CD14-positive monocyte (primary cell): ENCODE data around the gene TBX6. TPM values are rescaled to one million over a fixed set of nuclear protein-coding genes. Genes with fewer than 3 reads are reported as not detected.
A peak's percentile ranks its signal among the peaks of the same experiment; 100 is the strongest.

Source experiments
- DNase-seq, 3 donors: peaks; one replicate each; pipeline ENCODE4 v3.0.0-alpha.2; 2011 to 2022
- H2AFZ ChIP-seq: 2 replicates; pipeline ENCODE4 v1.6.0; 2012; ENCODE audit warnings: mild to moderate bottlenecking, low read depth, low read length, inconsistent platforms; ENCODE audit not compliant: insufficient read depth, poor library complexity, severe bottlenecking
- H3K27ac ChIP-seq, 2 donors: 1 replicate in 1 of 2; 2 replicates in 1 of 2; pipeline ENCODE4 v1.5.1; 2012 to 2013; ENCODE audit warnings: low read length in 2 of 2, control low read depth in 1 of 2, inconsistent platforms in 1 of 2, low read depth in 1 of 2, mild to moderate bottlenecking in 1 of 2
- H3K27me3 ChIP-seq, 2 donors: one replicate each; pipeline versions ENCODE4 v1.6.0 to v1.6.1; 2011 to 2013; ENCODE audit warnings: low read length in 2 of 2; ENCODE audit not compliant: control insufficient read depth in 2 of 2, insufficient read depth in 2 of 2
- H3K36me3 ChIP-seq, 2 donors: replicated peaks in 1 of 2; 1 replicate in 1 of 2; 2 replicates in 1 of 2; pipeline versions ENCODE4 v1.5.1 to v1.6.1; 2012 to 2013; ENCODE audit warnings: low read length in 2 of 2, control low read depth in 1 of 2, inconsistent platforms in 1 of 2, mild to moderate bottlenecking in 1 of 2; ENCODE audit not compliant: insufficient read depth in 2 of 2, control insufficient read depth in 1 of 2
- H3K4me1 ChIP-seq, 2 donors: 1 replicate in 1 of 2; 2 replicates in 1 of 2; pipeline versions ENCODE4 v1.5.1 to v1.6.1; 2012 to 2013; ENCODE audit warnings: low read length in 2 of 2, control low read depth in 1 of 2, inconsistent platforms in 1 of 2, mild to moderate bottlenecking in 1 of 2, moderate library complexity in 1 of 2; ENCODE audit not compliant: insufficient read depth in 2 of 2, control insufficient read depth in 1 of 2
- H3K4me2 ChIP-seq: replicated peaks from 2 replicates; pipeline ENCODE3; 2012; ENCODE audit warnings: low read length, moderate library complexity, mild to moderate bottlenecking; ENCODE audit not compliant: poor library complexity, severe bottlenecking; ENCODE audit errors: extremely low read depth
- H3K4me3 ChIP-seq, 3 experiments: fragments of 200-600 bp in 1 of 3; sonication (generic) in 1 of 3; replicated peaks in 1 of 3; 1 replicate in 2 of 3; 2 replicates in 1 of 3; pipeline ENCODE4 v1.5.1; 2011 to 2013; ENCODE audit warnings: low read length in 3 of 3, mild to moderate bottlenecking in 3 of 3, control low read depth in 2 of 3, low read depth in 2 of 3, inconsistent platforms in 1 of 3, moderate library complexity in 1 of 3
- H3K79me2 ChIP-seq: 2 replicates; pipeline ENCODE4 v1.6.0; 2012; ENCODE audit warnings: mild to moderate bottlenecking, control low read depth, inconsistent platforms, low read length, moderate library complexity; ENCODE audit not compliant: insufficient read depth
- H3K9ac ChIP-seq: 2 replicates; pipeline ENCODE4 v1.6.0; 2017; ENCODE audit warnings: low read length, mild to moderate bottlenecking; ENCODE audit not compliant: insufficient read depth, poor library complexity, severe bottlenecking
- H3K9me3 ChIP-seq, 2 donors: replicated peaks in 1 of 2; 1 replicate in 1 of 2; 2 replicates in 1 of 2; pipeline versions ENCODE4 v1.5.1 to v1.6.1; 2012 to 2013; ENCODE audit warnings: low read length in 2 of 2, control low read depth in 1 of 2; ENCODE audit not compliant: control insufficient read depth in 1 of 2, insufficient read depth in 1 of 2
- H4K20me1 ChIP-seq: 2 replicates; pipeline ENCODE4 v1.6.0; 2012; ENCODE audit warnings: mild to moderate bottlenecking, low read length, control low read depth, moderate library complexity; ENCODE audit not compliant: insufficient read depth
- H3K27ac Mint-ChIP-seq, 7 donors: one replicate each; pipeline ENCODE4 v1.8.0; 2020; ENCODE audit warnings: mild to moderate bottlenecking in 7 of 7, mixed read lengths in 7 of 7, moderate library complexity in 6 of 7, inconsistent platforms in 2 of 7
- H3K27me3 Mint-ChIP-seq, 3 donors: one replicate each; pipeline ENCODE4 v1.8.0; 2021 to 2022; ENCODE audit warnings: low read depth in 3 of 3, mild to moderate bottlenecking in 3 of 3, mixed read lengths in 3 of 3, moderate library complexity in 3 of 3, inconsistent platforms in 1 of 3
- H3K36me3 Mint-ChIP-seq, 2 donors: one replicate each; pipeline ENCODE4 v1.8.0; 2020; ENCODE audit warnings: mixed read lengths in 2 of 2, inconsistent platforms in 1 of 2, mild to moderate bottlenecking in 1 of 2
- H3K4me1 Mint-ChIP-seq: one replicate; pipeline ENCODE4 v1.8.0; 2020; ENCODE audit warnings: mild to moderate bottlenecking, mixed read lengths
- H3K4me3 Mint-ChIP-seq, 2 donors: one replicate each; pipeline ENCODE4 v1.8.0; 2020; ENCODE audit warnings: mild to moderate bottlenecking in 2 of 2, mixed read lengths in 2 of 2, moderate library complexity in 1 of 2
- H3K9me3 Mint-ChIP-seq, 7 donors: one replicate each; pipeline ENCODE4 v1.8.0; 2020 to 2022; ENCODE audit warnings: mixed read lengths in 7 of 7, mild to moderate bottlenecking in 6 of 7, moderate library complexity in 6 of 7, inconsistent platforms in 2 of 7
- WGBS: methylation state at CpG from one replicate; pipeline ENCODE4 v1.1.5; 2013; ENCODE audit warnings: missing lambda C conversion rate; ENCODE audit not compliant: insufficient coverage; 5-methylcytosine and 5-hydroxymethylcytosine counted together
- intact Hi-C, 2 donors: fragments of 100-400 bp; cut with micrococcal nuclease; formaldehyde crosslinking; loops; one replicate each; pipeline versions ENCODE4 v1.15.0 to v1.15.1; 2023
- polyA plus RNA-seq, 3 donors: library from polyadenylated mRNA; depleted of rRNA in 1 of 3; unstranded in 2 of 3; stranded (reverse) in 1 of 3; fragments of 300-500 nt in 2 of 3; fragments of >200 nt in 1 of 3; fragmentation: Illumina TruSeq in 2 of 3; gene quantifications; 1 replicate in 2 of 3; 2 replicates in 1 of 3; pipeline ENCODE4 v1.2.3, GENCODE V29; 2012 to 2021
- TF ChIP-seq, protein P1 (sequence below): fragments of 200-600 bp; IDR thresholded peaks from one replicate; pipeline ENCODE4 v1.8.0; 2022; ENCODE audit warnings: antibody characterized with exemption, mild to moderate bottlenecking

Gene TBX6
- polyA plus RNA-seq, 3 donors = 0.10 to 0.65 (median 0.11) TPM

DNA sequence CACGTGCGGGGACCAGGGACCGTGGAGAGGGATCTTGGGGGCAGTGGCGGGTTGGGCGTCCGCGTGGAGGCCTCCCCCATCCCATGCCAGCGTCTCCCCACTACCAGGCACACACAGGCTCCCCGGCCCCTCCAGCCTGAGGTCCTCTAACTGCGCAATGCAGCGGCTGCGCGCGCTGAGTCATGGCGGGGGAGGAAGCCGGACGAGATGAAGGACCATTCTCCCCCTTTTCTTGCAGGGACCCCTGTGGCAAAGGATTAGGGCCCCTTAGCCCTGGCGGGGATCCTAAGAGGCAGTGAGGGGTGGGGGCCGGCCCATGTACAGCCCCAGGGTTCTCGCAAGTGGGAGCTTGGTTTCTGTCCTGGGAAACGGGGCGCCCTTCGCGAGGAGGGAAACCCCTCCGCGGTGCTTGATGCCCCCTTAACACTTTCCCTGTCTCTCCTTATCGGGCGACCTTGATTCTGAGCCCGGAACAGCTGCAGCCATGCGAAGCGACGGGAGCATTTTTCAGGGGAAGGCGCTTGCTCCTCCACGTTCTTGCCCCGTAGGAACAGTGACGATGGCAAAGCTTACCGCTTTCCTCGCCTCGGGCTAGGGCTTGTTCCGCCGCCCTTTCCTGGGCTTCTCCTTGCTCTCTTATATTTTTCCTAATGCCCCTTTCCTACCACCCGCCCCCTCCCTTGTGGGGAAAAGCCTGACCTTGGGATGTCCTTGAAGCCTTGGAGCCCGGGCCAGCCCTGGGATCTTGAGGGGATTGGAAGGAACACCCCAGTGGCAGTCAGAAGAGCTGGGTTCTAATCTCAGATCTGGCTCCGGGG, 25.6 kb downstream of the TBX6 start:
- H2AFZ ChIP-seq = peak overlapping the region; percentile 25
- Mint-ChIP-seq H3K4me3 (peak overlapping the region; percentile 93 to 97), H3K9me3 (peaks cover 0 to 2% (median 0%) of the 10 kb centered on the region in 7 donors), H3K4me1 (peaks cover 40% of the 10 kb centered on the region), H3K27ac (peak overlapping the region; percentile 92 to 97 (median 97)), H3K36me3 (peaks cover 42 to 47% of the 10 kb centered on the region in 2 donors), H3K27me3 (no peaks in the 10 kb centered on the region)
- H3K9me3 ChIP-seq = no peaks in the 10 kb centered on the region
- H3K36me3 ChIP-seq = peaks cover 41 to 45% of the 10 kb centered on the region in 2 donors
- H4K20me1 ChIP-seq = peaks cover 55% of the 10 kb centered on the region
- H3K27me3 ChIP-seq = no peaks in the 10 kb centered on the region
- under 1% methylated on average over 31 of the region's 44 CpGs for WGBS
- H3K4me1 ChIP-seq = peaks cover 42 to 55% of the 10 kb centered on the region in 2 donors
- TF ChIP-seq, protein P1, sequence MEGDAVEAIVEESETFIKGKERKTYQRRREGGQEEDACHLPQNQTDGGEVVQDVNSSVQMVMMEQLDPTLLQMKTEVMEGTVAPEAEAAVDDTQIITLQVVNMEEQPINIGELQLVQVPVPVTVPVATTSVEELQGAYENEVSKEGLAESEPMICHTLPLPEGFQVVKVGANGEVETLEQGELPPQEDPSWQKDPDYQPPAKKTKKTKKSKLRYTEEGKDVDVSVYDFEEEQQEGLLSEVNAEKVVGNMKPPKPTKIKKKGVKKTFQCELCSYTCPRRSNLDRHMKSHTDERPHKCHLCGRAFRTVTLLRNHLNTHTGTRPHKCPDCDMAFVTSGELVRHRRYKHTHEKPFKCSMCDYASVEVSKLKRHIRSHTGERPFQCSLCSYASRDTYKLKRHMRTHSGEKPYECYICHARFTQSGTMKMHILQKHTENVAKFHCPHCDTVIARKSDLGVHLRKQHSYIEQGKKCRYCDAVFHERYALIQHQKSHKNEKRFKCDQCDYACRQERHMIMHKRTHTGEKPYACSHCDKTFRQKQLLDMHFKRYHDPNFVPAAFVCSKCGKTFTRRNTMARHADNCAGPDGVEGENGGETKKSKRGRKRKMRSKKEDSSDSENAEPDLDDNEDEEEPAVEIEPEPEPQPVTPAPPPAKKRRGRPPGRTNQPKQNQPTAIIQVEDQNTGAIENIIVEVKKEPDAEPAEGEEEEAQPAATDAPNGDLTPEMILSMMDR = no peak
- H3K27ac ChIP-seq = peak overlapping the region; percentile 94
- peak overlapping the region; percentile 87 for H3K4me2 ChIP-seq
- peak; percentile 61 to 78 (median 62) for DNase-seq
- intact Hi-C loops = loop anchor here (1.0 to 5.0 kb wide), 2 partner anchors 9 to 56 kb away; partner anchors contain the start of genes MAPK3 (in 2 of the 2) and PPP4C (in 1 of the 2)
- H3K9ac ChIP-seq = peak overlapping the region; percentile 90
- peaks cover 71% of the 10 kb centered on the region for H3K79me2 ChIP-seq
- H3K4me3 ChIP-seq = peak overlapping the region; percentile 95 to 99 (median 97)

DNA sequence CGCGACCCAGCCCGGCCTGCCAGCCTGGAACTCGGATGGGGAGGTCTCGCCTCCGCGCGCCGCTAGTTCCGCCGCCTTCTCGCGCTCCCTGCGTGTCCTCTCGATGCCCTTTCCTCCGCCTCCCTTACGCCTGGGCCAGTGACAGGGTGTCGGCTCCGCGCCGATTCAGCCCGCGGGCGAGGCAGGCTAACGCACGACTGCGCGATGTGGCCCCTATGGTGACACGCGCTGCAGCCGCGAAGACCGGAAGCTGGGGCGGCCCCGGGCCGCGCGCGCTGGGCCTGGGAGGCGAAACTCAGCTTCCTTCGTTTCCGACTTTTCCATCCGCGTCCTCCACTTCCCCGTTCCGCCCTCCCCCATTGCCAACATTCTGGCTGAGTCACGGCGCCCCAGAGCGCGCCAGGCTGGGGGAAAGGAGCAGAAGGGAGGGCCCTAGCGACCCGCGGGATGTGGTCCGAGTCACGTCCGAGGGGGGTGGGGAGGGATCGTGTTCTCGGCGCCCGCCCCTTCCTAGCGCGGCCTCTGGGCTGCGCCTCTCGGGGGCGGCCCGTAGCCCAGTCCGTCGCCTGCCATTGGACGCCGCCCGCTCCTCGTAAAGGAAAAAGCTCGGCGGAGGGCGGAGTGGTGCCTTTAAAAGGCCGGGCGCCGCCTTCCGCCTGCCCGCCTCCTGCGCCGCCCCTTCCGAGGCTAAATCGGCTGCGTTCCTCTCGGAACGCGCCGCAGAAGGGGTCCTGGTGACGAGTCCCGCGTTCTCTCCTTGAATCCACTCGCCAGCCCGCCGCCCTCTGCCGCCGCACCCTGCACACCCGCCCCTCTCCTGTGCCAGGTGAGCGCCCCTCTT, 26.4 kb downstream of the TBX6 start, which contains the start of gene ALDOA:
TSS of gene ALDOA (plus strand) at position 659 of the 841 bp plus-strand sequence. CDS start 1,138 bp downstream, outside the sequence.
- Histone ChIP-seq H3K9me3 (no peaks in the 10 kb centered on the region), H3K79me2 (peaks cover 63% of the 10 kb centered on the region), H3K4me1 (peaks cover 42 to 55% of the 10 kb centered on the region in 2 donors), H3K36me3 (peaks cover 32 to 37% of the 10 kb centered on the region in 2 donors), H4K20me1 (peaks cover 47% of the 10 kb centered on the region), H3K4me2 (peak within 1 kb of the TSS; percentile 87), H3K9ac (peak within 1 kb of the TSS; percentile 90), H2AFZ (peak within 1 kb of the TSS; percentile 90), H3K27me3 (no peaks in the 10 kb centered on the region), H3K27ac (peak within 1 kb of the TSS; percentile 94), H3K4me3 (peak within 1 kb of the TSS; percentile 95 to 99 (median 97))
- intact Hi-C loops = loop anchor here (5.0 kb wide), 1 partner anchor 57 kb away; the partner anchor contains the start of gene MAPK3 (in 2 of the 2)
- peak; percentile 95 to 100 (median 99) for DNase-seq
- Mint-ChIP-seq H3K27me3 (peaks cover 0 to 3% (median 0%) of the 10 kb centered on the region in 3 donors), H3K36me3 (peaks cover 34 to 39% of the 10 kb centered on the region in 2 donors), H3K4me3 (peak within 1 kb of the TSS; percentile 93 to 97), H3K4me1 (peaks cover 38% of the 10 kb centered on the region), H3K27ac (peak within 1 kb of the TSS; percentile 94 to 97 (median 97)), H3K9me3 (peaks cover 0 to 2% (median 0%) of the 10 kb centered on the region in 7 donors)
- WGBS = under 1% methylated on average over 80 of the region's 99 CpGs
- TF ChIP-seq, protein P1 = no peak
